Small intestine (tissue), 7 donors: ENCODE measurements around the gene ALDH1L2. TPM values are rescaled to one million over a fixed set of nuclear protein-coding genes. Genes with fewer than 3 reads are reported as not detected.

Experiments
- DNase-seq, 2 donors: peaks; one replicate each; pipeline versions ENCODE4 v3.0.0 to v3.0.0-alpha.2; 2013
- FAIRE-seq: peaks from 2 replicates; lab custom pipeline; 2012; peaks lifted over from hg19 to GRCh38; lab: Jason Lieb, UNC
- H3K27ac ChIP-seq, 3 donors: one replicate each; pipeline ENCODE4 v1.5.1; 2013; ENCODE audit warnings: low read length in 2 of 3, mild to moderate bottlenecking in 2 of 3, control low read depth in 1 of 3, inconsistent platforms in 1 of 3, low read depth in 1 of 3, moderate library complexity in 1 of 3
- H3K27me3 ChIP-seq, 3 donors: one replicate each; pipeline ENCODE4 v1.6.1; 2013; ENCODE audit warnings: low read length in 3 of 3, inconsistent platforms in 1 of 3; ENCODE audit not compliant: control insufficient read depth in 3 of 3, insufficient read depth in 3 of 3
- H3K36me3 ChIP-seq, 3 donors: one replicate each; pipeline ENCODE4 v1.6.1; 2013; ENCODE audit warnings: low read length in 3 of 3, inconsistent platforms in 1 of 3, low read depth in 1 of 3, mild to moderate bottlenecking in 1 of 3, moderate library complexity in 1 of 3; ENCODE audit not compliant: control insufficient read depth in 3 of 3, insufficient read depth in 2 of 3
- H3K4me1 ChIP-seq, 3 donors: one replicate each; pipeline ENCODE4 v1.6.1; 2013; ENCODE audit warnings: low read length in 2 of 3, inconsistent platforms in 1 of 3, low read depth in 1 of 3, mild to moderate bottlenecking in 1 of 3, moderate library complexity in 1 of 3; ENCODE audit not compliant: control insufficient read depth in 3 of 3, insufficient read depth in 2 of 3
- H3K4me3 ChIP-seq, 3 donors: one replicate each; pipeline ENCODE4 v1.5.1; 2013; ENCODE audit warnings: low read length in 3 of 3, control low read depth in 1 of 3, inconsistent platforms in 1 of 3, low read depth in 1 of 3, mild to moderate bottlenecking in 1 of 3, moderate library complexity in 1 of 3
- H3K9me3 ChIP-seq, 2 donors: one replicate each; pipeline ENCODE4 v1.6.1; 2013; ENCODE audit warnings: low read depth in 1 of 2, low read length in 1 of 2; ENCODE audit not compliant: control insufficient read depth in 2 of 2, insufficient read depth in 1 of 2
- WGBS, 3 donors: extraction: QIAGEN DNeasy Blood & Tissue Kit; methylation state at CpG; one replicate each; pipeline ENCODE4 v1.1.7; 2013; 5-methylcytosine and 5-hydroxymethylcytosine counted together
- polyA plus RNA-seq, 4 donors: library from polyadenylated mRNA; stranded (reverse) in 3 of 4; unstranded in 1 of 4; fragments of 200-250 nt in 3 of 4; fragments of 120-200 nt in 1 of 4; gene quantifications; one replicate each; pipeline versions ENCODE4 v1.2.1 to v1.2.3, GENCODE V29; 2013
- donor health status: healthy with polysubstance abuse.
- donor health status: control.
- donor health status: control.
- donor health status: Bipolar disorder and iron deficiency.
- donor health status: healthy.

ALDH1L2 gene
- polyA plus RNA-seq, 4 donors: 0.22 to 1.7 (median 0.65) TPM

- WGBS, 3 donors: 88 to 94% (median 94%) methylated on average over 3 of the region's 3 CpGs
- H3K9me3 ChIP-seq: no peaks in the 10 kb centered on the region
- FAIRE-seq: no peak
Measured at GRCh38 chr12:105076913-105077312, 7.3 kb downstream of the ALDH1L2 start.

GRCh38 chr12:105076098-105076497 lies 8.2 kb downstream of the ALDH1L2 start:
- Histone ChIP-seq H3K27me3 (no peaks in the 10 kb centered on the region), H3K27ac (no peak overlapping the region), H3K36me3 (no peaks in the 10 kb centered on the region), H3K4me3 (no peak overlapping the region), H3K4me1 (no peaks in the 10 kb centered on the region), H3K9me3 (no peaks in the 10 kb centered on the region)
- DNase-seq (no peak), FAIRE-seq (no peak)
- 87 to 100% (median 94%) methylated on average over 1 of the region's 1 CpG for WGBS, 3 donors

More at GRCh38 chr12:105076913-105077312, 7.3 kb downstream of the ALDH1L2 start:
- no peak for DNase-seq
- Histone ChIP-seq H3K27me3 (no peaks in the 10 kb centered on the region), H3K4me3 (no peak overlapping the region), H3K4me1 (no peaks in the 10 kb centered on the region), H3K27ac (no peak overlapping the region), H3K36me3 (no peaks in the 10 kb centered on the region)

GRCh38 chr12:105072888-105073488 lies 11.3 kb downstream of the ALDH1L2 start:
- FAIRE-seq (no peak), DNase-seq (no peak)
- no peaks in the 10 kb centered on the region for H3K36me3 ChIP-seq
- H3K9me3 ChIP-seq: no peaks in the 10 kb centered on the region
- 86 to 90% (median 87%) methylated on average over 5 to 6 of the region's 6 CpGs for WGBS, 3 donors
- H3K4me3 ChIP-seq: no peak overlapping the region
- H3K4me1 ChIP-seq: no peaks in the 10 kb centered on the region
- no peaks in the 10 kb centered on the region for H3K27me3 ChIP-seq
- H3K27ac ChIP-seq: no peak overlapping the region

GRCh38 chr12:105071981-105072380 lies 12.3 kb downstream of the ALDH1L2 start:
- Histone ChIP-seq H3K9me3 (no peaks in the 10 kb centered on the region), H3K36me3 (no peaks in the 10 kb centered on the region), H3K4me1 (no peaks in the 10 kb centered on the region), H3K4me3 (no peak overlapping the region), H3K27me3 (no peaks in the 10 kb centered on the region), H3K27ac (no peak overlapping the region)
- DNase-seq (no peak), FAIRE-seq (no peak)
- 96 to 98% (median 96%) methylated on average over 3 of the region's 3 CpGs for WGBS, 3 donors

- DNase-seq (no peak), FAIRE-seq (no peak)
- Histone ChIP-seq H3K36me3 (no peaks in the 10 kb centered on the region), H3K4me3 (no peak overlapping the region), H3K27ac (no peak overlapping the region), H3K27me3 (no peaks in the 10 kb centered on the region), H3K9me3 (no peaks in the 10 kb centered on the region), H3K4me1 (no peaks in the 10 kb centered on the region)
- 36 to 65% (median 53%) methylated on average over 4 of the region's 4 CpGs for WGBS, 3 donors
Measured at GRCh38 chr12:105069936-105070702, 14.1 kb downstream of the ALDH1L2 start.

- Histone ChIP-seq H3K36me3 (no peaks in the 10 kb centered on the region), H3K27ac (no peak overlapping the region), H3K4me1 (no peaks in the 10 kb centered on the region), H3K27me3 (no peaks in the 10 kb centered on the region), H3K9me3 (no peaks in the 10 kb centered on the region), H3K4me3 (no peak overlapping the region)
- DNase-seq (no peak), FAIRE-seq (no peak)
- WGBS, 3 donors: 60 to 83% (median 81%) methylated on average over 6 of the region's 6 CpGs
Measured at GRCh38 chr12:105067511-105068031, 16.7 kb downstream of the ALDH1L2 start.

- no peaks in the 10 kb centered on the region for H3K4me1 ChIP-seq
- DNase-seq (no peak), FAIRE-seq (no peak)
- no peaks in the 10 kb centered on the region for H3K36me3 ChIP-seq
- no peaks in the 10 kb centered on the region for H3K27me3 ChIP-seq
- H3K4me3 ChIP-seq: no peak overlapping the region
- whole genome bisulfite sequencing, 3 donors: 63 to 70% (median 65%) methylated on average over 7 of the region's 7 CpGs
- H3K9me3 ChIP-seq: no peaks in the 10 kb centered on the region
- no peak overlapping the region for H3K27ac ChIP-seq
Measured at GRCh38 chr12:105064564-105065178, 19.6 kb downstream of the ALDH1L2 start.

GRCh38 chr12:105060715-105061378 lies 23.4 kb downstream of the ALDH1L2 start:
- 85 to 91% (median 90%) methylated on average over 5 to 11 of the region's 11 CpGs for WGBS, 3 donors
- Histone ChIP-seq H3K27ac (no peak overlapping the region), H3K9me3 (no peaks in the 10 kb centered on the region), H3K4me1 (no peaks in the 10 kb centered on the region), H3K36me3 (no peaks in the 10 kb centered on the region), H3K27me3 (no peaks in the 10 kb centered on the region), H3K4me3 (no peak overlapping the region)
- no peak for FAIRE-seq
- no peak for DNase-seq
